Gastrocnemius medialis (tissue), 4 donors: ENCODE measurements around the gene ENOX1.

Experiments used
- POLR2A ChIP-seq, 2 donors: fragments of 450-650 bp; IDR thresholded peaks; one replicate each; pipeline ENCODE4 v1.6.1; 2017; ENCODE audit warnings: antibody characterized with exemption in 2 of 2, mild to moderate bottlenecking in 2 of 2, moderate library complexity in 2 of 2
- TF ChIP-seq, protein P1 (sequence below), 5 experiments: fragments of 450-650 bp in 3 of 5; fragments of 200-600 bp in 2 of 5; sonication (generic) in 2 of 5; IDR thresholded peaks in 4 of 5; conservative IDR thresholded peaks in 1 of 5; 1 replicate in 4 of 5; 2 replicates in 1 of 5; pipeline ENCODE4 v1.5.1; 2016 to 2019; ENCODE audit warnings: antibody characterized with exemption in 5 of 5, mild to moderate bottlenecking in 3 of 5, moderate library complexity in 3 of 5

DNA sequence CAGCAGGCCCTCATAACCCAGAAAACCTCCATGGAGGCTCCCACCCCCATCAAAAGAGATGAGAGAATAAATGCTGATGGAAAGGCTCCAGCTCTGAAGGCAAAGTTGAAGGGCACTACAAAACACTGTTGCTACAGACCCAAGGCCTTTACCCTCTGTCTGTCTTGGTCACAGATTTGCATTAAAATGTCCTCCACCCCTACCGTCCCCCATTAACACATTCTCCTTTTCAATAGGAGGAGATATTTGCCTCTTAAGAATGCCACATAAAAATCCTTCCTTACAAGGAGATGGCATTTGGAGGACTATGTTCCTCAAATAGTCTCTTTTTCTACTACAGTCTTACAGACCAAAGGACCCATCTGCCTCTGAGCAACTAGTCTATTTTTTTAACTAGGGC is 361.5 kb downstream of the ENOX1 start:
- TF ChIP-seq, protein P1, sequence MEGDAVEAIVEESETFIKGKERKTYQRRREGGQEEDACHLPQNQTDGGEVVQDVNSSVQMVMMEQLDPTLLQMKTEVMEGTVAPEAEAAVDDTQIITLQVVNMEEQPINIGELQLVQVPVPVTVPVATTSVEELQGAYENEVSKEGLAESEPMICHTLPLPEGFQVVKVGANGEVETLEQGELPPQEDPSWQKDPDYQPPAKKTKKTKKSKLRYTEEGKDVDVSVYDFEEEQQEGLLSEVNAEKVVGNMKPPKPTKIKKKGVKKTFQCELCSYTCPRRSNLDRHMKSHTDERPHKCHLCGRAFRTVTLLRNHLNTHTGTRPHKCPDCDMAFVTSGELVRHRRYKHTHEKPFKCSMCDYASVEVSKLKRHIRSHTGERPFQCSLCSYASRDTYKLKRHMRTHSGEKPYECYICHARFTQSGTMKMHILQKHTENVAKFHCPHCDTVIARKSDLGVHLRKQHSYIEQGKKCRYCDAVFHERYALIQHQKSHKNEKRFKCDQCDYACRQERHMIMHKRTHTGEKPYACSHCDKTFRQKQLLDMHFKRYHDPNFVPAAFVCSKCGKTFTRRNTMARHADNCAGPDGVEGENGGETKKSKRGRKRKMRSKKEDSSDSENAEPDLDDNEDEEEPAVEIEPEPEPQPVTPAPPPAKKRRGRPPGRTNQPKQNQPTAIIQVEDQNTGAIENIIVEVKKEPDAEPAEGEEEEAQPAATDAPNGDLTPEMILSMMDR (IDR thresholded peaks at IDR 0.05 in 4 of 5, conservative IDR thresholded peaks at IDR 0.05 in 1 of 5): no peak
- TF ChIP-seq POLR2A (IDR thresholded peaks at IDR 0.05): no peak
